Measurements from ENCODE around the gene SBK3.

The SBK3 gene

DNA sequence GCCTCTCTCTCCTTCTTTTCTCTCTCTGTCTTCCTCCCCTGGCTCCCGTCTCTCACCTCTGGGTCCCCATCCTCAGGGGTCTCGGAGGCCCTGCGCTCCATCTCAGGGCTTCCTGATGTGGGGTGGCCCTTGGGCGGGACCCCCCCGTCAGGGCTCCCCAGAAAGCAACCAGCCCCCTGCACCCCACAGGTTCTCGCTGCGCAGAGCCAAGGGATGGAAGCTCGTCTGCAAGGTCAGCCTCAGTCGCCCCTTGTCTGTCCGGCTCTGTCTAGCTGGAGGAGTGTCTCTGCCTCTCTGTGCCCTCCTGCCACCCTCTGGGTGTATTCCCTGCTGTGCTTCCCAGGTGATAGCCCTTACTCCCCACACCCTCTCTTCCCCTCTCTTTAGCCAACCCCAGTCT is at the start of gene SBK3:
TSS of gene SBK3 (minus strand) at position 101 of the 400 bp plus-strand sequence. CDS start at position 101, 0 bp downstream.
- DNase-seq (ENCODE audit: low spot score), result peak; percentile 31
- TF ChIP-seq, protein P1, sequence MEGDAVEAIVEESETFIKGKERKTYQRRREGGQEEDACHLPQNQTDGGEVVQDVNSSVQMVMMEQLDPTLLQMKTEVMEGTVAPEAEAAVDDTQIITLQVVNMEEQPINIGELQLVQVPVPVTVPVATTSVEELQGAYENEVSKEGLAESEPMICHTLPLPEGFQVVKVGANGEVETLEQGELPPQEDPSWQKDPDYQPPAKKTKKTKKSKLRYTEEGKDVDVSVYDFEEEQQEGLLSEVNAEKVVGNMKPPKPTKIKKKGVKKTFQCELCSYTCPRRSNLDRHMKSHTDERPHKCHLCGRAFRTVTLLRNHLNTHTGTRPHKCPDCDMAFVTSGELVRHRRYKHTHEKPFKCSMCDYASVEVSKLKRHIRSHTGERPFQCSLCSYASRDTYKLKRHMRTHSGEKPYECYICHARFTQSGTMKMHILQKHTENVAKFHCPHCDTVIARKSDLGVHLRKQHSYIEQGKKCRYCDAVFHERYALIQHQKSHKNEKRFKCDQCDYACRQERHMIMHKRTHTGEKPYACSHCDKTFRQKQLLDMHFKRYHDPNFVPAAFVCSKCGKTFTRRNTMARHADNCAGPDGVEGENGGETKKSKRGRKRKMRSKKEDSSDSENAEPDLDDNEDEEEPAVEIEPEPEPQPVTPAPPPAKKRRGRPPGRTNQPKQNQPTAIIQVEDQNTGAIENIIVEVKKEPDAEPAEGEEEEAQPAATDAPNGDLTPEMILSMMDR (IDR thresholded peaks at IDR 0.05; ENCODE audit: borderline replicate concordance, control extremely low read depth, extremely low read depth, insufficient read depth, missing control alignments), result no peak
- in situ Hi-C loops (cut with MboI; ENCODE audit: low sequenced_read_pairs, unreplicated experiment), result no loop called here

- TF ChIP-seq, protein P1 (IDR thresholded peaks at IDR 0.05; ENCODE audit: borderline replicate concordance, control extremely low read depth, extremely low read depth, insufficient read depth, missing control alignments), result no peak
- no peak for DNase-seq (ENCODE audit: low spot score)
- in situ Hi-C loops (cut with MboI; ENCODE audit: low sequenced_read_pairs, unreplicated experiment), result no loop called here
These were observed 47.9 kb upstream of the SBK3 start for GRCh38 chr19:55593096-55593772.

GRCh38 chr19:55592391-55593090 is 47.2 kb upstream of the SBK3 start:
- TF ChIP-seq, protein P1 (IDR thresholded peaks at IDR 0.05; ENCODE audit: borderline replicate concordance, control extremely low read depth, extremely low read depth, insufficient read depth, missing control alignments), result no peak
- DNase-seq (ENCODE audit: low spot score), result no peak
- in situ Hi-C loops (cut with MboI; ENCODE audit: low sequenced_read_pairs, unreplicated experiment), result no loop called here

DNA sequence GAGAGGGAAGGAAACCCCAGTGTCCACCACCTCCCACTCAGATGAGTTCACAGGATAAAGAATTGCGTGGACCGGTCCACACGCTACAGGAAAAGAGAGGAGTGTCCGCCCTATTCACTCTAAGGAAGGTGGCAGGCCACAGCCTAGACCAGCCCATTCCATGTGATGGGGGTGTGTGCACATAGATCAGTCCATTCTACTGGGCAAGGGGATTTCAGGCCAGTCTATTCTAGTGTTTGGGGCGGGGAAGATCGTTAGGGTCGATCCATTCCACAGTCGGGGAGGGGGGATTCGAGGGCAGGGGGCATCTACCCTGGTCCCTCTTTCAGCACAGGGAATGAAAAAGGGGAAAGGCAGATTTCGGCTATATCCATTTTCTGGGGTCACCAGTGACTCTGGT is 46.2 kb upstream of the SBK3 start:
- DNase-seq (ENCODE audit: low spot score), result no peak

GRCh38 chr19:55590617-55591016 is 45.3 kb upstream of the SBK3 start:
- no peak for DNase-seq (ENCODE audit: low spot score)
- TF ChIP-seq, protein P1 (IDR thresholded peaks at IDR 0.05; ENCODE audit: borderline replicate concordance, control extremely low read depth, extremely low read depth, insufficient read depth, missing control alignments), result no peak
- in situ Hi-C loops (cut with MboI; ENCODE audit: low sequenced_read_pairs, unreplicated experiment), result no loop called here

More for the DNA sequence above, 46.2 kb upstream of the SBK3 start:
- in situ Hi-C loops (cut with MboI; ENCODE audit: low sequenced_read_pairs, unreplicated experiment), result no loop called here
- TF ChIP-seq, protein P1 (IDR thresholded peaks at IDR 0.05; ENCODE audit: borderline replicate concordance, control extremely low read depth, extremely low read depth, insufficient read depth, missing control alignments), result no peak

DNA sequence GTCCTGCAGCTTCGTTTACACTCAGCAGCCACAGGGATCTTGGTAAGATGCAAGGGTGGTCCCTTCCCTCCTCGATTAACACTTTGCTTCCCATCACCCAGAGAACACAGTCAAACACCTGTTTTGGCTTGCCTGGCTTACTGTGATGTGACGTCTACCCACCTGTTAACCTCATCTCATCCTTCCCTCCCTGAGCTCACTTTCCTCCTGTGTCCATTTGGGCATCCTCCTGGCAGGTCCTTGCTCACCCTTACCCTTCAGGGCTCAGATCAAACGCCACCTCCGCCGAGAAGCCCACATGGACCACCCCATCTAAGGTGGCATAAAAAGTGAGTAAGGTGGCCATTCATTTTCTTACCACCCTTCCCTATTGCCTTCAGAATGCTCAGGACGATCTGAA is 44.8 kb upstream of the SBK3 start:
- in situ Hi-C loops (cut with MboI; ENCODE audit: low sequenced_read_pairs, unreplicated experiment), result no loop called here
- no peak for DNase-seq (ENCODE audit: low spot score)
- TF ChIP-seq, protein P1 (IDR thresholded peaks at IDR 0.05; ENCODE audit: borderline replicate concordance, control extremely low read depth, extremely low read depth, insufficient read depth, missing control alignments), result no peak

Measured in GM13976 (cell line).